OCI-LY7 (cell line): ENCODE data around the gene FRMD5. TPM values are rescaled to one million over a fixed set of nuclear protein-coding genes. Genes with fewer than 3 reads are reported as not detected.

Source experiments
- BruUV-seq: library from RNA; stranded (reverse); fragments of 400-500 nt; replicated peaks from 2 replicates; lab custom pipeline; 2021; lab: Mats Ljungman, UMichigan
- CTCF ChIA-PET: fragments of 300-600 bp; sonication (Branson Sonifier 250); formaldehyde crosslinking; loops from one replicate; lab custom pipeline; 2022; ENCODE audit warnings: antibody characterized with exemption; ENCODE audit not compliant: unreplicated experiment; lab: Charles Lee
- POLR2A ChIA-PET: fragments of 300-600 bp; sonication (Branson Sonifier 250); formaldehyde crosslinking; loops from one replicate; lab custom pipeline; 2022; ENCODE audit warnings: antibody characterized with exemption; lab: Charles Lee
- DNase-seq: peaks from one replicate; pipeline ENCODE4 v3.0.0-alpha.2; 2015; ENCODE audit warnings: low spot score
- H2AFZ ChIP-seq: fragments of 200-600 bp; sonication (generic), shearing (Covaris generic); 2 replicates; pipeline ENCODE4 v1.6.1; 2014; ENCODE audit warnings: mild to moderate bottlenecking, antibody characterized with exemption, low read length, moderate library complexity
- H3K27ac ChIP-seq: fragments of 200-600 bp; sonication (generic); 2 replicates; pipeline ENCODE4 v1.5.1; 2014; ENCODE audit warnings: mixed run types, low read depth, mild to moderate bottlenecking, moderate library complexity, low read length, inconsistent platforms; ENCODE audit not compliant: poor library complexity, severe bottlenecking
- H3K36me3 ChIP-seq: fragments of 200-600 bp; sonication (generic); 2 replicates; pipeline ENCODE4 v1.6.1; 2014; ENCODE audit warnings: mild to moderate bottlenecking, antibody characterized with exemption, low read length, moderate library complexity, mixed read lengths; ENCODE audit not compliant: insufficient read depth
- H3K4me1 ChIP-seq: fragments of 200-600 bp; sonication (generic); 2 replicates; pipeline ENCODE4 v1.5.1; 2014; ENCODE audit warnings: mild to moderate bottlenecking, low read length; ENCODE audit not compliant: insufficient read depth, poor library complexity, severe bottlenecking
- H3K4me2 ChIP-seq: fragments of 200-600 bp; sonication (generic); 2 replicates; pipeline ENCODE4 v1.6.1; 2014; ENCODE audit warnings: mild to moderate bottlenecking, low read length
- H3K4me3 ChIP-seq: fragments of 200-600 bp; sonication (generic); 2 replicates; pipeline ENCODE4 v1.5.1; 2014; ENCODE audit warnings: mild to moderate bottlenecking, low read depth, low read length; ENCODE audit not compliant: poor library complexity, severe bottlenecking
- H3K79me2 ChIP-seq: fragments of 200-600 bp; sonication (generic); 2 replicates; pipeline ENCODE4 v1.6.1; 2016; ENCODE audit warnings: low read depth, mild to moderate bottlenecking, low read length, moderate library complexity, mixed read lengths; ENCODE audit not compliant: insufficient read depth
- H3K9me2 ChIP-seq: fragments of 200-600 bp; sonication (generic); 2 replicates; pipeline ENCODE4 v1.6.1; 2016; ENCODE audit warnings: mild to moderate bottlenecking, low read length, mixed read lengths; ENCODE audit not compliant: insufficient read depth
- H3K9me3 ChIP-seq: fragments of 200-600 bp; sonication (generic); 2 replicates; pipeline ENCODE4 v1.6.1; 2014; ENCODE audit warnings: mild to moderate bottlenecking, mixed run types, low read length, mixed read lengths
- H4K20me1 ChIP-seq: fragments of 200-600 bp; sonication (generic); 2 replicates; pipeline ENCODE4 v1.6.1; 2014; ENCODE audit warnings: mild to moderate bottlenecking, antibody characterized with exemption, low read length, moderate library complexity, mixed read lengths; ENCODE audit not compliant: insufficient read depth
- CTCF ChIP-seq: fragments of 200-600 bp; sonication (generic); conservative IDR thresholded peaks from 2 replicates; pipeline ENCODE4 v1.5.1; 2014; ENCODE audit warnings: mild to moderate bottlenecking, antibody characterized with exemption, low read length, moderate library complexity, mixed read lengths
- EZH2phosphoT487 ChIP-seq: fragments of 200-600 bp; sonication (generic); IDR thresholded peaks from 2 replicates; pipeline ENCODE4 v1.6.1; 2018; ENCODE audit warnings: low read depth, borderline replicate concordance, mild to moderate bottlenecking, mixed run types, antibody characterized with exemption, low read length, moderate library complexity, mixed read lengths
- intact Hi-C: fragments of 100-400 bp; cut with micrococcal nuclease; formaldehyde crosslinking; loops from one replicate; pipeline ENCODE4 v1.10.0; 2022; ENCODE audit not compliant: unreplicated experiment
- total RNA-seq, 2 experiments: library from RNA; depleted of rRNA in 1 of 2; stranded (reverse); fragments of >200 nt in 1 of 2; shearing (Covaris generic) in 1 of 2; gene quantifications; 2 replicates each; pipeline ENCODE4 v1.2.3, GENCODE V29; 2014 to 2022

FRMD5 gene
- total RNA-seq, 2 experiments from 2014 or later = not detected

- BruUV-seq = no TSS peak
- no peak for TF ChIP-seq CTCF
- no peak for TF ChIP-seq EZH2phosphoT487
- no peaks in the 10 kb centered on the region for H3K9me2 ChIP-seq
- H3K79me2 ChIP-seq = no peaks in the 10 kb centered on the region
- no peaks in the 10 kb centered on the region for H4K20me1 ChIP-seq
- H3K4me3 ChIP-seq = no peak overlapping the region
- no peaks in the 10 kb centered on the region for H3K9me3 ChIP-seq
- no peaks in the 10 kb centered on the region for H3K36me3 ChIP-seq
- H3K27ac ChIP-seq = no peak overlapping the region
- no peak overlapping the region for H2AFZ ChIP-seq
- H3K4me2 ChIP-seq = no peak overlapping the region
- CTCF ChIA-PET = no interaction called here
- POLR2A ChIA-PET = no interaction called here
- no peaks in the 10 kb centered on the region for H3K4me1 ChIP-seq
- intact Hi-C loops = no loop called here
- DNase-seq = no peak
Observed at GRCh38 chr15:44181410-44181809, 13.7 kb downstream of the FRMD5 start.

- Histone ChIP-seq H3K79me2 (no peaks in the 10 kb centered on the region), H3K4me2 (no peak overlapping the region), H2AFZ (no peak overlapping the region), H3K9me2 (no peaks in the 10 kb centered on the region), H3K27ac (no peak overlapping the region), H4K20me1 (no peaks in the 10 kb centered on the region), H3K4me3 (no peak overlapping the region), H3K9me3 (no peaks in the 10 kb centered on the region), H3K36me3 (no peaks in the 10 kb centered on the region), H3K4me1 (no peaks in the 10 kb centered on the region)
- CTCF ChIA-PET = no interaction called here
- no peak for TF ChIP-seq CTCF
- TF ChIP-seq EZH2phosphoT487 = no peak
- intact Hi-C loops = no loop called here
- no TSS peak for BruUV-seq
- no peak for DNase-seq
- POLR2A ChIA-PET = no interaction called here
Observed at GRCh38 chr15:44177139-44177538, 17.9 kb downstream of the FRMD5 start.

DNA sequence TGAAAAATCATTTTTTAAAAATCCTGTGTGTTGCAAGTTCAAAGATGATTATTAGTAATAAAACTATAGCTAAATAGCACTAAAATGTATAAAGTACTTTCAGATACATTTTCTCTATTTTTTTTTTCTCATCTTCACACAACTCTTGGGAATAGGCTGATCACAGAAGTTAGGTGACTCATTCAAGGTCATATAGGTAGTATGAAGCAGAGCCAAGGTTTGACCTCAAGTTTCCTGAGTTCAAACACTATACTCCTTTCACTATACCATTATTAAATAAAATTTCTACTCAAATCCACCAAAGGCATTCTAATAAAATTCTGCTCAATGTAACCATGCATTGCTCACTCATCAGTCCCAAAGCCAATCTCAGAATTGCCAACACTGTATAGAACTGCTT lies 21.3 kb downstream of the FRMD5 start:
- no peak overlapping the region for H3K4me2 ChIP-seq
- CTCF ChIA-PET = no interaction called here

More for the DNA sequence above, 21.3 kb downstream of the FRMD5 start:
- POLR2A ChIA-PET = interaction anchor here (0.6 kb wide), 1 partner anchor 11 kb away, joined by 3 read pairs; no protein-coding TSS in a partner anchor
- TF ChIP-seq CTCF (no peak), EZH2phosphoT487 (no peak)
- Histone ChIP-seq H3K27ac (no peak overlapping the region), H3K79me2 (no peaks in the 10 kb centered on the region), H3K36me3 (no peaks in the 10 kb centered on the region), H3K4me3 (no peak overlapping the region), H3K9me2 (no peaks in the 10 kb centered on the region), H3K4me1 (no peaks in the 10 kb centered on the region), H3K9me3 (no peaks in the 10 kb centered on the region), H4K20me1 (no peaks in the 10 kb centered on the region), H2AFZ (no peak overlapping the region)
- intact Hi-C loops = no loop called here
- BruUV-seq = no TSS peak
- no peak for DNase-seq
